Subcutaneous adipose tissue (tissue), 4 donors: ENCODE data around the gene KCTD20. TPM values are rescaled to one million over a fixed set of nuclear protein-coding genes. Genes with fewer than 3 reads are reported as not detected.

ENCODE experiments used
- total RNA-seq, 4 donors: library from RNA; depleted of rRNA; stranded (reverse); fragments of >200 nt; gene quantifications; one replicate each; pipeline ENCODE4 v1.1.0, GENCODE V29; 2016
- TF ChIP-seq, protein P1 (sequence below): fragments of 450-650 bp; IDR thresholded peaks from one replicate; pipeline ENCODE4 v1.5.1; 2016; ENCODE audit warnings: low read depth, mild to moderate bottlenecking, control low read depth, antibody characterized with exemption, moderate library complexity

KCTD20 gene
- total RNA-seq, 4 donors from 2014 or later: 74.0 to 102 (median 77.7) TPM

DNA sequence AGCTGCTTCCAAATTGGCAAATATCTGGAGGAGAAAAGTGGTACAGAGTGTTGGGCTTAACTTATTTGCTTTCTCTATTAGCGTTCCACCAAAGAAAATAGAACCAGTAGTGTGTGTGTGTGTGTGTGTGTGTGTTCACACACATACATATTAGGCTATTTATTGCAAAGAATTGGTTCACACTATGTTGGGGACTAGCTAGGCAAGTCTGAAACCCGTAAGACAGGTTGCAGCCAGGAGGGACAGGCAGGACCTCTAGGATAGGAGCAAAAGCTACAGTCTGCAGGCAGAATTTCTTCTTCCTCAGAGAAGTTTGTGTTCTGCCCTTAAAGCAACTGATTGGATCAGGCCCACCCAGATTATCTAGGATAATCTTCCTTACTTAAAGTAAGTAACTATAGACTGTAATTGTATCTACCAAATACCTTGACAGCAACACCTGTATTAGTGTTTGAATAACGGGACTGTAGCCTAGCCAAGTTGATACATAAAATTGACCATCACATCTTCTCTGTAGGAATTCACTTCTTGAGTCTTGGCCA lies 12.8 kb downstream of the KCTD20 start:
- TF ChIP-seq, protein P1, sequence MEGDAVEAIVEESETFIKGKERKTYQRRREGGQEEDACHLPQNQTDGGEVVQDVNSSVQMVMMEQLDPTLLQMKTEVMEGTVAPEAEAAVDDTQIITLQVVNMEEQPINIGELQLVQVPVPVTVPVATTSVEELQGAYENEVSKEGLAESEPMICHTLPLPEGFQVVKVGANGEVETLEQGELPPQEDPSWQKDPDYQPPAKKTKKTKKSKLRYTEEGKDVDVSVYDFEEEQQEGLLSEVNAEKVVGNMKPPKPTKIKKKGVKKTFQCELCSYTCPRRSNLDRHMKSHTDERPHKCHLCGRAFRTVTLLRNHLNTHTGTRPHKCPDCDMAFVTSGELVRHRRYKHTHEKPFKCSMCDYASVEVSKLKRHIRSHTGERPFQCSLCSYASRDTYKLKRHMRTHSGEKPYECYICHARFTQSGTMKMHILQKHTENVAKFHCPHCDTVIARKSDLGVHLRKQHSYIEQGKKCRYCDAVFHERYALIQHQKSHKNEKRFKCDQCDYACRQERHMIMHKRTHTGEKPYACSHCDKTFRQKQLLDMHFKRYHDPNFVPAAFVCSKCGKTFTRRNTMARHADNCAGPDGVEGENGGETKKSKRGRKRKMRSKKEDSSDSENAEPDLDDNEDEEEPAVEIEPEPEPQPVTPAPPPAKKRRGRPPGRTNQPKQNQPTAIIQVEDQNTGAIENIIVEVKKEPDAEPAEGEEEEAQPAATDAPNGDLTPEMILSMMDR: no peak

DNA sequence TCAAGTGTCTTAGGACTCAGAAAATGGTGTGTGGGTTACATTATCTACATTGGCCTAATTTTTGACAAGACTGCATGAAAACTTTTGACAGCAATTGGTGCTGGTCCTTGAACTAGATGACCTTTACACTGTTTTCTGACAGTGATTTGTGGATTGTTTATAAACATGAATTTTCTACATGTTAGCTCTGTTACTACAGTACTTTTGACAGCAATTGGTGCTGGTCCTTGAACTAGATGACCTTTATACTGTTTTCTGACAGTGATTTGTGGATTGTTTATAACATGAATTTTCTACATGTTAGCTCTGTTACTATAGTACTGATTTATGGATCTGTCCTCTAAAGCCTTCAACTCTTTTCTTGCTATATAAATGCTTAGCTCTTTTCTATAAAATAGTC lies 16.7 kb downstream of the KCTD20 start:
- TF ChIP-seq, protein P1: no peak

DNA sequence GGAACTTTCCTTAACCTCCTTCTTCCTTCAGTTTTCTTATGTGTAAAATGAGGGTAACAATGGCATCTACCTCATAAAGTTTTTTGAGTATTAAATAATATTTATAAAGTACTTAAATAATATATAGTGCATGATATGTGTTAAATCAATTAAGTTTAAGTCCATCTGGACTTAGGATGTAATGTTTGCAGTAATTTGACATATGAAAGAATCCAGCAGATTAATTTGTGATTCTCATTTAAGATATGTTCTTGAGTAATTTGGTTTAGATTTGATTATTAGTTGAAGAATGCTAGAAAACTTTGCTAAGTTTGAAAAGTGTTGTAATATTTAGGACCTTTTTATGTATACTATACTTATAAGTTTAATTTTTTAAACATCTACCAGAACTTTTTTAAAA lies 18.1 kb downstream of the KCTD20 start:
- TF ChIP-seq, protein P1: no peak

DNA sequence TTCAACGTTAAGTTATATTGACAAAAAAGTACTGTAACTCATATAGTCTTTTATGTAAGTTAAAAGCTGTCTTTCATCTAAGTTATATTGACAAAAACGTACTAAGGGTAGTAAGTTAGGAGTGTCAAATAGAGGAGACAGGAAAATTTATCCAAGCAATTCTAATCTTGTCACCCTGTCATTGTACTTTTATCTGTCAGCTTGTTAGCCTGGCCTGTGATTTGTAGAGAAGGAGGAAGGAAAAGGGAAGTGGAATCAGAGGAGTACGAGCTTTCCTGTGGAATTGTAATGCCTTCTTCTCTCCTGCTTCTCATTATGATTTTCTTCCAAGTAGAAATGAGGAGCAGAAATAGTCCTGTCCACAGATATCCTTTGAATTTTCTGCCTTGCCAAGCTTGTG lies 18.8 kb downstream of the KCTD20 start:
- TF ChIP-seq, protein P1: no peak

DNA sequence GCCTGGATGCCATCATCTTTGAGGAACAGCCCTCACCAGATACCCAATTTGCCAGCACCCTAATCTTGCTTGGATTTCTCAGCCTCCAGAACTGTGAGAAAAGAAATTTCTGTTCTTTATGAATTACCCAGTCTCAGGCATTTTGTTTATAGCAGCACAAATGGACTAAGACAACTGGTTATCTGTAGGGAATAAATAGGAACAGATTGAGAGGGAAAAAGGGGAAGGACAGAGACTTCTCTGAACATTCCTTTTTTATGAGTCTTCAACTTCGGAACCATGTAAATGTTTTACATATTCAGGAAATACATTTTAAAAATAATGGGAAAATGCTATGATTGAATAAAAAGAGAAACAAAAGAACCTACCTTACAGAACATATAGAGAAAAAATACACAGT lies 20.9 kb downstream of the KCTD20 start:
- TF ChIP-seq, protein P1: no peak

DNA sequence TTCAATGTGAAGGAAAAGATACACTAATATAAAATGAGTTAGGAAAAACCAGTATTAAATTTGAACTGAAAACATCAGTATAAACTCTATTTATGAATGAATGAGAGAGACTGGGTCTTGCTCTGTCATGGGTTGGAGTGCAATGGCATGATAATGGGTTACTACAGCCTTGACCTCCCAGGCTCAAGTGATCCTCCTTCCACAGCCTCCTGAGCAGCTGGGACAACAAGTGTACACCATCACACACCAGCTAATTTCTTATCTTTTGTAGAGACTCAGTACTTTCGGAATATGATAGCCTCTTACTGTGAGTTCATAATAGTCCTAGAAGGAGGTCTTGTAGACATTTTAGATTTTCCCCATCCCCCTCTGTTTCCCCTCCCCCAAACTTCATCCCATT lies 21.4 kb downstream of the KCTD20 start:
- TF ChIP-seq, protein P1: no peak

DNA sequence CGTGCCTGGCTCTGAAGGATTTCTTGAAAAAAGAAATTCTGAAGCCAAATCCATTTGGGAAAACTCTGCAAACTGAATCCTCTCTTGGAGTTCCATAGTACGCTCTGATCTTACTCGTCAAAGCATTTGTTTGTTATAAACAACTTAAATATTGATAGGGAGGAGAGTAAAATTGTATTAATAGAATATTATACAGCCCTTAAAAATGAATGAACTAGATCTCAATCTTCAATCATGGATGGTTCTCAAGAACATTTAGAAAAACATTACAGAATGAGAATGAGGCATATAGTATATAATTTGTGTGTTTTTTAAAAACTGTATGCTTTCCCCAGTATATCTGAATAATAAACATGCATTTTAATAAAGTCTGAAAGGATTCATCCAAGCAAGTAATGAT lies 24.8 kb downstream of the KCTD20 start:
- TF ChIP-seq, protein P1: no peak
